Activated CD4-positive, alpha-beta T cell treated with anti-CD3 and anti-CD28 coated beads, Interleukin-2, amount 50 U/mL, for 4 hours (primary cell): Measurements from ENCODE around the gene DOCK7.
A peak's percentile ranks its signal among the peaks of the same experiment; 100 is the strongest.
"Not testable (repeated sequence)": the region's sequence is repeated elsewhere in the genome, so short reads cannot be mapped to it uniquely, and the experiment has no call there.

ENCODE experiments used
- DNase-seq, 2 experiments: peaks; one replicate each; pipeline ENCODE4 v3.0.0-alpha.2; 2020

Gene DOCK7

DNA sequence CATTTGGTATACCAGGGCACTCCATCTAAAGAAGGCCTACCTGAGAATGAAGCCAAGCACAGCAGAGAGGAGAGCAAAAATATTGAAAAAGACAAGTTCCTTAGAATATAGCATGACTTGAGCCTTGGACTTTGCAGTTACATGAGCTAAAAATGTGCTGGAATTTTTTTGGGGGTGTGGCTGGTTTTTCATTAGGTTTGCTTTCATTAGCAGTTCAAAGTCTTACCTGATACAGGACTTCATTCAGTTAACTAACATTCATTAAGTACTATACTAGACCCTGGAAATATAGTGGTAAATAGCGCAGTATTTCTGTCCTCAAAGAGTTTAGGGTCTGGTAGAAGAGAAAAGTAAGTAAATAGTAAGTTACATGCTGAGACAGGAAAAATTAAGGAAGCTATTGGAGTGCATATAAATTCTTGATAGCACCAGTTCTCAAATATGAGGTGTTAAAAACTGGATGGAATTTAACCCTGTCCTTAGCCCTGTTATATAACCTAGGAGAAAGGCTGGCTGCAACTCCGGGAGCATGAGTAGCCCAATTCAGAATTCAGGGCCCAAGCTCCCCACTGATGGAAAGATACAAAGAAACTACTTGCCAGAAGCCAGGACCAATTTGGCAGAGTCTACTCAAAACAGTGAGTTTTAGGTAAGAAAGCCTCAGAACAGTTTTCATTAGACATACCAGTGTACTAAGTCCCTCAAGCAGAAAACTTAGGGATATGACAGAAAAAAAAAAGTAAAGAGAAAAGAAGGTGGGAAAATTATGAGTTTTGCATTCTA, 3.1 kb upstream of the DOCK7 start:
- DNase-seq = no peak

DNA sequence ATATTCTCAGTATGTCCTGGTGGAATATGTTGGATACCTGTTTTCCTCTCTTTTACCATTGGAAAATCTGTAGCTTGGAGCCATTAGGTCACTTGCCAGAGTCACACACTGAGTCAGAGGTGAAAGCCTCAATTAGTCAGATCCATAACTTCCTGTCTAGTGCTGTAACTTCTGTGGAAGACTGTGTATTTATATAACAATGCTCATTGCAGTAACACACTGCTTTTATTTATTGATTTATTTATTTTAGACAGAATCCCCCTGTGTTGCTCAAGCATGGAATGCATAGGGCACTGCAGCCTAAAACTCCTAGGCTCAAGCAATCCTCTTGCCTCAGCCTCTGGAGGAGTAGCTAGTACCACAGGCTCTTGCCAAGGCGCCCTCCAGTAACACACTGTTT, 1.3 kb upstream of the DOCK7 start:
- DNase-seq = no peak

DNA sequence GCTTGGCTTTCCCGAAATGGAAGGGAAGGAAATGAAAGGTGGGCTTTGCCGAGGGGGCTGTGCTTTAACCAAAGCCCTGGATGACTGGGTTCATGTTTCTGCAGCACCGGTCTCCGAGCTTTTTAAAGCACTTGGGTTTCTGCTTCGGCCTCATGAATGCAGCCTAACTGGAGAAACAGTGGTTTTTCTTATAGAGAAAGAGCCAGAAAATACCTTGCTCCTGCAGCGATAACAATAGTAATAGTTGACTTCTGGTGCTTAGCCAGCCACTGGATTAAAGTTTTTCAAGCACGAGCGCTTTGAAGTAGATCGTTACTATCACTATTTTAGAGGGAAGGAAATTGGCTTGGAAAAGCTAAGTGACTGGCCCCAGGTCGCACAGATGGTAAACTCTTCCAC, 500 bp upstream of the DOCK7 start:
- no peak for DNase-seq

DNA sequence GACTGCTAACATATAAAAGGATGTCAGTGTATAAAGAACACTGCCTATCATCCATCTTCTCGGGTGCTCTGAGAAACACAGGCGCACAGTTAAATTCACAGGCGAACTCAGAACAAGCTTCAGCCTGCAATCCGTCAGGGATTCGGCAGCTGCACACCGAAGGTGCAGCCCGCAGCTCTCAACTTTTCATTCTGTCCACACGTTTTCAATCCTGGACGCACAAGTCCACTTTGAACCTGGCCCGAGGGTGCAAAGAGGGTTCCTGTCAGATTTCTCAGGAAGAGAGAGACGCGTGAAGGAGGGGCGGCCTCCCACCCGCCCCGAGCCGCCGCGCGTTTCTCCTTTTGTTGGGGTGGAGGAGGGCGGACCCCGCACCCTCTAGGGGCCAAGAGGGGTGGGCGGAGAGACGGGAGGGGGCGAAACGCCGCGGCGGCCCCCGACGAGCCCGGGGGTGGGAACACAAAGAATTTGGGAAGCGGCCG, 724 bp downstream of the DOCK7 start:
- peak; percentile 2 to 9 for DNase-seq

DNA sequence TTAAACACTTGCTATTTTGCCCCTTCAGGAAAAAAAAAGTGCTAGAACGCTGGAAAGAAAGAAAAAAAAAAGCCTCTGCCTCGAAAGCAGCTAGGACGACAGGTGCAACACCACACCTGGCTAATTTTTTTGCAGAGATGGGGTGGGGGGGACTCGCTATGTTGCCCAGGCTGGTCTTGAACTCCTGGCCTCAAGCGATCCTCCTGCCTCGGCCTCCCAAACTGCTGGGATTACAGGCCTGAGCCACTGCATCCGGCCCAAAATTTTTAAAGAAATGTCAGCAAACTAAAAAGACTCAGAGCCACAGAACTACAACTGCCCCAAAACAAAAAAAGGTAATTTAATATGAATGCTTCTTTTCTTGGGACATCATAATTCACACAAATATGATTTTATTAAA, 1.4 kb downstream of the DOCK7 start:
- no peak for DNase-seq

DNA sequence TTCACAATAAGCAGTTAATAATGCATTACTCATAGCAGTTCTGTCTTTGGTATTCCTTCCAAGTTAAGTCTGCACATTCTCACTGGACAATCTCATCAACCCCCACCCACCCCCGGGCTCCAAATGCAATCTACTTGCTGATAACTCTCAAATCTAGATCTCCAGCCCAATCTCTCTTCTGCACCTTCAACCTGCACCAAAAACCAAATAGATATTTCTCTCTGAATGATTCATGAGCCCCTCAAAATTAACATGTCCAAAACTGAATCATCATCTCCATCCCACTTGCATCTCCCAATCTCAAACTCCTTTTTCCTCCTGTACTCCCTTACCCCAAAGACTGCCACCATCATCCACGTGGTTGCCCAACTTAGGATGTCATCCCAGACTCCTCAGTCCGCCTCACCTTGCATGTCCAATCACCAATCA, 2.7 kb downstream of the DOCK7 start:
- DNase-seq = no peak

DNA sequence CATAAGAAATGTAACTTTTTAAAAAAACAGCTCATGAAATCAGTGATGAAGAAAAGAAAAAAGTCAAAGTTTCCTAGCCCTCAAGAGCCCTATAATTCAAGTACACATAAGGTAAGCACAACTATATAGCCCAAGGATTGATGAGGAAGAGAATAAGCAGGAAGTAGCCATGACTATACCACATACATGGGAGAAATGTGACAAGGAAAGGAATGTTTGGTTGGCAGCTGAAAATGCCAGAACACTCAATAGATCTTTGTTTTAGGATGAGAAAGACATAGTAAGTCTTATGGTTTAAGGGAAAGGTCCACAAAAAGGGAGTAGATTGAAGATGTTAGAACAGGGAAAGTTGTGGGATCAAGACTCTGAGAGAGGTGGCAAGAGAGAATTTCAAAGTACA, 5.7 kb downstream of the DOCK7 start:
- DNase-seq = no peak

DNA sequence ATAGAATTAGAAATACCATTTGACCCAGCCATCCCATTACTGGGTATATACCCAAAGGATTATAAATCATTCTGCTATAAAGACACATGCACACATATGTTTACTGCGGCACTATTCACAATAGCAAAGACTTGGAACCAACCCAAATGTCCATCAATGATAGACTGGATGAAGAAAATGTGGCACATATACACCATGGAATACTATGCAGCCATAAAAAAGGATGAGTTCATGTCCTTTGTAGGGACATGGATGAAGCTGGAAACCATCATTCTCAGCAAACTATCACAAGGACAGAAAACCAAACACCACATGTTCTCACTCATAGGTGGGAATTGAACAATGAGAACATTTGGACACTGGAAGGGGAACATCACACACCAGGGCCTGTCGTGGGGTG, 7.2 kb downstream of the DOCK7 start:
- DNase-seq = not testable (repeated sequence)

DNA sequence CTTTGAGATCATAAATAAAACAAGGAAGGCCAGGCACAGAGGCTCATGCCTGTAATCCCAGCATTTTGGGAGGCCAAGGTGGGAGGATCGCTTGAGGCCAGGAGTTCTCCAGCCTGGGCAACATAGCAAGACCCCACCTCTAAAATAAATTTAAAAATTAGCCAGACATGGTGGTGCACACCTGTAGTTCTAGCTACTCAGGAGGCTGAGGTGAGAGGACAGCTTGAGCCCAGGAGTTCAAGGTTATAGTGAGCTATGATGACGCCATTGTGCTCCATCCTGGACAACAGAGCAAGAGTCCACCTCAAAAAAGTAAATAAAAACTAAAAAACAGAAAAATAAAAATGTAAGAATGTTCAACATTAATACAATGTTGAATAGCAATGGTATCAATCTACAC, 10.4 kb downstream of the DOCK7 start:
- not testable (repeated sequence) for DNase-seq

DNA sequence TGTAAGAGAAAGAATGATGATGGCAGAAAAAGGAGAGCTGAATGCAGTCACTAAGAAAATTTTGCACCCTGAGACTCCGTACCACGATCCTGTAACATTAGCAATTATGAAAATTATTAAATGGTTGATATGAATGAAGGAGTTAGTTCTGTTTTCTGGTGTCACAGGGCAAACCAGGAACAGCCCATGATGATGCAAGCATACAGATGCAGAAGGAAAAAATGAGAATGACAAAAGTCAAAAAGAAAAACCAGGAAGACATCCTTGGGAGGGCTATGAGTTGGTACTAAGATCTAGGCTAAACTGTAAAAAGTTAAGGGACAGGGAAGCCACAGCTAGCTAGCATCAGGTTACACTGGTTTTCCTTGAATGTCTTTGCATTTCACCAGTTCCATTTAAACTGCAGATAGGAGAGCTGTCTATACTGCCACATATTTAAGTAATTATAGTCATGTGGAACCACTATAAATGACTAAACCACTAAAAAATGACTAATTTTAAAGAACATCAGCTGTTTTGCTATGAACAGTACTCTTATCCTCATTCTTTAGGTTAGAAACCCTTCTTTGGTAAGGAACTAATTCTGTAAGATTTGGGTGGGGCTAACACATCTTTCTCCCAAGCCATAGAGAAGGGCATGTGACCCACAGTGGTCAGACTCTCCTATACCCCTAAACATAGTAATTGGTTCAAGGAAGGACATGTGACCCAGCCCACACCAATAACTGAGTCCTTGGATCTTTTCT, 11.4 kb downstream of the DOCK7 start:
- no peak for DNase-seq

DNA sequence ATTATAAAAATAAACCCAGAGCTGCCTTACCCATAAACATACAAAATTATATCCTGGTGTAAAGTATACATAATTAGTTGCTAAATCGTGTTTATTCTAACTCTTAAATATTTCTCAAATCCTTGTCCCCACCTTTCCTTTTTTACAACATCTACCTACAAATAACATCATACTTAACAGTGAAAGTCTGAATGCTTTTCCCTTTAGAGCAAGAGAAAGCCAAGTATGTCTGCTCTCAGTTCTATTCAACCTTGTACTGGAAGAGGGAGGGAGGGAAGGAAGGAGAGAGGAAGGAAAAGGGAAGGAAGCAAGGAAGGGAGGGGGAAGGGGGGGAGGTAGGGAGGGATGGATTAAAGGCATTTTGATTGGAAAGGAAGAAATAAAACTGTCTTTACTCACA, 14.6 kb downstream of the DOCK7 start:
- no peak for DNase-seq

DNA sequence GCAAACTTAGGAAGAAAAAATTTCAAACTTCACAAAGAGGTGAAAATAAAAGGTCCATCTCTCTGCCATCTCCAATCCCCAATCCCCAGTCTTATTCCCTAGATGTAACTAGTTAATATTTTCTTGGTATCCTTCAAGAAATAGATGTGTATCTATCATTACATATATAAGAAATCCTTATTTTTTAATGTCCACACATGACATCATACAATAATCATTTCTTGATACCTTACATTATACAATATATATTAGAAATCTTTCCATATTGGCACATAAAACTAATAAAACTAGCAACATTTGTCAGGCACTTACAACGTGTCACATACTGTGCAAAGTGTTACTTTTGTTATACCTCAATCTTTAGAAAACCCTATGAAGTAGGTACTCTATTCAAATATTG, 16.2 kb downstream of the DOCK7 start:
- no peak for DNase-seq

DNA sequence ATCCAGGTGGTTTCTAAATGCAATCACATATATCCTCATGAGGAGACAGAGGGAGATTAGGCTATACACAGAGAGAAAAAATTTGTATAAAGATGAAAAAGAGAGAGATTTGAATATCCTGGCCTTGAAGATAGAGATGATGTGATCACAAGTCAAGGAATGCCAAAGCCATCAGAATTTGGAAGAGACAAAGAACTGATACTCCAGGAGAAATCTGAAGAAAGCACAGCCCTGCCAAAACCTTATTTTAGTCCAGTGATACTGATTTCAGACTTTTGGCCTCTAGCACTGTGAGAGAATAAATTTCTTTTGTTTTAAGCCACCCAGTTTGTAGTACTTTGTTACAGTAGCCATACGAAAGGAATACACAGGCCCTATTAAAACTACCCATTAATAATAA, 33.4 kb downstream of the DOCK7 start:
- DNase-seq = no peak

DNA sequence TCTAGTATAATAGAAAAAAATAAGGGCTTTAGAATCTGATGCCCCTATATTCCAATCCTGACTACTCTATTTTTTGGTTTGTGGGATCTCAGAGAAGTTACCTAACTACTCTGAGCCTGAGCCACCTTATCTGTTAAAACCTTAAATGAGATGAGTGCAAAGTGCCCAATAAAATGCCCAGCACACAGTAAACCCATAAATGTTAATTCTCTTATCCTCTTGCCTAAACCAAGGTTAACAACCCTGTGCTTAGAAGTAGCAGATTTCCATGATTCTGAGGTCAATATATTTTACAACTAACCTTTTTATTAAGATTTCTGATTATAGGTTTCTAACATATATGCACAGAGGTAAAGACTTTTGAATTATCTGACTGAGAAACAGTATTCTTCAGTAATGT, 35.8 kb downstream of the DOCK7 start:
- DNase-seq = no peak

DNA sequence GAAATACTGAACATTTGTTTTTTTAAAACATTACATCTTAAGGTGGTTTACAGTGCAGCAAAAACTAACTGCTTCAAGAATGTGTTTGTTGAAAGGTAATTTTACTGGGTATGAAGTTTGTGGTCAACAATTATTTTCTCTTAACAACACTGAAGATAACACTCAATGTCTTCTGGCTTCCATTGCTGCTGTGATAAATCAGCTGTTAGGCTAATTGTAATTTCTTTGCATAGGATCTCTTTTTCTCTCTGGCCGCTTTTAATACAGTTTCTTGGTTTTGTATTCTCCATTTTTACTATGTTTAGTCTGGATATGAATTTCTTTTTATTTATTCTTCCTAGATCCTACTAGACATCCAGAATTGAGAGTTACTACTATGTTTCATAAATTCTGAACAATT, 44.9 kb downstream of the DOCK7 start:
- no peak for DNase-seq

DNA sequence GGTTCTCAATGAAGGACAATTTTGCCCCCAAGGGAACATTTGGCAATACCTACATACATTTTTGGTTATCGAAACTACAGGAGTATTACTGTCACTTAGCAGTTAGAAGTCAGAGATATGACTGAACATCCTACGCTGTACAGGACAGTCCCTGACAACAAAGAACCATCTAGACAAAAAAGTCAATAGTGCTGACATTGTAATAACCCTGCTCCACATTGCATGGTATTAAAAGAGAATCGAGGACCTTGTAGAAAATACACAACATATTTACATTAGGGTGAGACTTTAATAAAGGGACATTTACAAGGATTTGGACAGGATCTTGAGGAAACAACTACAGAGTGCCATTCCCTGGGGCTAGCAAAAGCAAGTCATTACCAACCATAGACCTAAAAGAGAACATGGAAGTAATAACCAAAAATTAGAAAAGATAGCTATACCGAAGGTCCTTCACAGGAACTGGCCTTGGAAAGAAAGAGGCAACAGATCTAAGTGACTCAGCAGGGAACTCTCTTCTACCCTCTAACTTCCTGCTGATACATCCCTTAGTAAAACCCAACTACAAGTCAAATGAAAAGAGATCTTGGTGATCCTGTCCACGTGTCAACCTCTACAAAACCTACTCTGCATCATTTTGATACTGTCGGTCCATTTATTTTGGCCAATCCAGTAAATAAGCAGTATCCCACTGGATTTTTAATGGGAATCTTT, 50.6 kb downstream of the DOCK7 start:
- no peak for DNase-seq

DNA sequence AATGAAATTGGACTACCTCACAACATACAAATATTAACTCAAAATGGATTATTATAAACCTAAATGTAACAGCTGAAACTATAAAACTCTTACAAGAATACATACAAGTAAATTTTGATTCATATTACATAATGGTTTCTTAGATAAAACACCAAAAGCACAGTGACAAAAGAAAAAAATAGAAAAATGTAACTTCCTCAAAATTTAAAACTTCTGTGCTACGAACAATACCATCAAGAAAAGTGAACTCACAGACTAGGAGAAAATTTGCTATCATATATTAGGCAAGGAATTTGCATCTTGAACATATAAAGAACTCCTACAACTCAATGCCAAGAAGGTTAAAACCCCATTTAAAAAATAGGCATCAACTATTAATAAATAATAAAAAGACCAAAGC, 59.7 kb downstream of the DOCK7 start:
- DNase-seq = no peak

DNA sequence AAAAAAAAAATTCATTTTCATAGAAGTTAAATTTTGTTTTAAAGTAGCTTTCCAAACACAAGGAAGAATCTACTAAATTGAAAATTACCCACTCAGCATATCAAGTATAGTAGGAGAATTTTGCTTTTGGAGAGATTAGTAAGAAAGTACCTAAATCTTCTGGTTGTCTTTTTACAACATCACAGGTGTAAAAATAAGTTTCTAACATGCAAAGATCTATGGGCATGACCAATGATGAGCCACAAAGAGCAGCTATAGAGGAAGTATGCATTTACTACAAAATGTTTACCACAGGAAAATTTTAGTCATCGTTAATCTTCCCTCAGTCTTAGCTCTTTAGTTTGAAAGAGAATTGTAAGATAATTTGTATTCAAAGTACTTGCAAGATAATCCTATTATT, 62.8 kb downstream of the DOCK7 start:
- DNase-seq = no peak

DNA sequence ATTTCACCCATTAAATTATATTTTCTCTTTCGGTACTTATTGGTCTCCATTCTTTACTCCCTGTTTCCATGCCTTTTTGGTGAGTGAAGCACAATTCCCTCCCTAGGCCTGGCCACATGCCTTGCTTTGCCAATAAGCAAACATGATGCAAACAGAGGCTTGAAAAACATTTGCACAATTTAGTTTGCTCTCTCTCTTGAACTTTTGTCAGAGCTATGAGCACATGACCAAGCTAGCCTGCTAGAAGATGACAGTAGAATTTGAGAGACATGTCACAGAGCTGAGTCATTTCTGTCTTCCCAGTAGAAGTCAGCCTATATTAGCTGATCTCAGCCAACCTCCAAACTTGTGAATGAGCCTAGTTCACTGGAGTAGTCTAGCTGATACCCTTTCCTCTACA, 66.3 kb downstream of the DOCK7 start:
- DNase-seq = no peak

DNA sequence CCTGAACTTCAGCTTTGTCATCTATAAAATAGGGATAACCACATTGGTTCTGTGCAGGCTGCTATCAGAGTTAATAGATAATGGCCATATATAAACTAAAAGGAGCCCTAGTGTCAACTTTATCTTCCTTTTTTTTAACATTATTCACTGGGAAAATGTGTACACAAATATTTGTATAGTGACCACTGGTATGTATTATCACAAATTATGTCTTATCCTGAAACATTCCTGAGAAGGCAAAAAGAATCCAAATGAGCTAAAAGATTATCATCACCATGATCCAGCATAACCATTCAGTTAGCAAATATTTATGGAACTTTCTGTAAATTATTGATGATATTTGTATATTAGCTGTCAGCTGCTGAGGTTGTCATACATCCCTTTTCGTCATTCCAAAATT, 74.3 kb downstream of the DOCK7 start:
- DNase-seq = no peak

DNA sequence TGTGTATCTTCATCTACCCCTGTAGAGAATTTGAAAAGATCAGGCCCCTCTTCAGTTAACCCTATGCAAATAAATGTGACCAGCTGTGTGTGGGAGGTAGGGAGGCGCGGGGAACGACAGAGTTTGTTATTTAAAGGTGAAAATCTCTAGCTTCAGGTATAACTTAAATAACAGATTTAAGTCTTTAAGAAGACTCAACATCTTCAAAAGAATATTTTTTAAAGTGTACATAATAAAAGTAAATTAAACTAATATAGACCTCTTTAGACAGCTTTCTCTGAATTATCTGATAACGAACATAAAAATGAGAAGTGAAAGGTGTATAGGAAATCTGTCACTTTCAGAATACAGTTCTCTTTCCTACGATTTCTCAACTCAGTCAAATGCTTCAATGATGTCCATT, 74.9 kb downstream of the DOCK7 start:
- DNase-seq = no peak

DNA sequence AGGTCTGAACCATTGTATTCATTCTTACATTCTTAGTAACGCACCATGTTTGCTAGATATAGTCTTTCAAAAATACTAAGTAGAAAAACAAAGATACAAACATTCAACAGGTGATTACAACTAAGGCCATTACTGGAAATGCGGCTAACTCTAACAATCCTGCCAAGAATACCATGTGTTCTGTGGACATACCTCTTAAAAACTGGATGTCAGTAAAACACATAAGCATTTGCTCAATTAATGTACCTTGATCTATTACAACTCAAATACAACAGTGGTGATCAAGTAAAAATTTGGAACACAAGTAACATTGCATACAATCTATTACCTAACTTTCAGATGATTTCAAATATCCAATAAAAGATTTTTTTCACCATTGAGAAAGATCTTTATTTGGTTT, 75.4 kb downstream of the DOCK7 start:
- no peak for DNase-seq

DNA sequence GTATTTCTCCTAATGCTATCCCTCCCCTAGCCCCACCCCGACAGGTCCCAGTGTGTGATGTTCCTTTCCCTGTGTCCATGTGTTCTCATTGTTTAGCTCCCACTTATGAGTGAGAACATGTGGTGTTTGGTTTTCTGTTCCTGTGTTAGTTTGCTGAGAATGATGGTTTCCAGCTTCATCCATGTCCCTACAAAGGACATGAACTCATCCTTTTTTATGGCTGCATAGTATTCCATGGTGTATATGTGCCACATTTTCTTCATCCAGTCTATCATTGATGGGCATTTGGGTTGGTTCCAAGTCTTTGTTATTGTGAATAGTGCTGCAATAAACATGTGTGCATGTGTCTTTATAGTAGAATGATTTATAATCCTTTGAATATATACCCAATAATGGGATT, 77.6 kb downstream of the DOCK7 start:
- DNase-seq = not testable (repeated sequence)

DNA sequence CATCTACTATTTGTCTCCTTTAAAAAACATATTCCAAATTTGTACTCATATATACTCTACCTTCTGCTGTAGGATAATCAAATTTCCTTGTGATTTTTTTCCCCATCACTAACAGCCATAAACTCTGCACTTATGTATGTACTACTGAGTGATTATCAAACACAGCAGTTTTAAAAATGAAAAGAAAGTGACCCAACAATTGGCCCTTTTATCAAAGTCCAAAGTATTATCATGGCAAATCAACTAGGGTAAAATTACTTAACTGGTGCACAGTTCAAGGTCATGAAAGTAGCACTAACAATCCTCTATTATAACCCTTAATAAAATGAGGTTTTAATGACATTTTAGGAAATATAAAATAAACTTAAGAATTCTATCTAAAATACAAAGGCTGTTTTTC, 79.3 kb downstream of the DOCK7 start:
- DNase-seq = no peak
